HG03196 (cell line): ENCODE results near the gene SFTPD.
"Not testable (repeated sequence)": the region's sequence is repeated elsewhere in the genome, so short reads cannot be mapped to it uniquely, and the experiment has no call there.

Experiments used
- ATAC-seq: cut with Tn5 transposase; IDR thresholded peaks from one replicate; pipeline ENCODE4 v1.9.1; 2021; ENCODE audit not compliant: unreplicated experiment

The SFTPD gene

DNA sequence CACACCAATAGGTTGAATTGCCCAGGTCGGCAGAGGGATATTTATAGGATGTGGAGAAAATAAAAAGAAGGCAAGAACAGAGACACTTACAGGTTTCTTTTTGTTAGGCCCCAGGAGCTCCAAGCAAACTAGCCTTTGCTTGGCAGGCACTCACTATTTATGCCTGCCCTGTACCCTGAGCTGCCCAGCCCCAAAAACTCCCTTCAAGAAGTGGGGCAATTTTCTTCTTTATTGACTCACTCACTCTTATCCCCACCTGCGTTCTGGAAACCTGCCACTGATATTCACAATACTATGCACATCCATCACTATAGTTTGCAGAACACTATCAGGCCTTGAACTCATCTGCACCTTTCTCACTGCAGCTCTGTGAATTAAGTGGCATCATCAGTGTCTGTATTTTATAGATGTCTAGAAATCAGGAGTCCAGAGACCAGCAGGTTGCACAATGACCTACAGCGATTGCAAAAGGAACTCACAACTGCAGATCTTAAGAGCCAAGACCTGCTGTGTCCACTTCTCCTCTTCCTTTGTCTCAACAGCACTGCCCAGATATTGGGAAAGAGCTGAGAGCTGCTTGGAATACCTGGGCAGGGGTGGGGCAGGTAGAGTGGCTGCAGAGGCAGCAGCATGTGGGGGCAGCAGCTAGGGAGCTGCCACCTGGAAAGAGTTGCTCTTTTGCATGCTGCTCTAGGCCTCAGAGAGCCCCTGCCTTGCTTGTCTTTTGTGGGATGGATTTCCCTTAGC, at the start of gene SFTPD:
TSS of gene SFTPD (minus strand) at position 130 of the 747 bp plus-strand sequence. CDS start 2,446 bp downstream, outside the sequence.
- no peak for ATAC-seq

DNA sequence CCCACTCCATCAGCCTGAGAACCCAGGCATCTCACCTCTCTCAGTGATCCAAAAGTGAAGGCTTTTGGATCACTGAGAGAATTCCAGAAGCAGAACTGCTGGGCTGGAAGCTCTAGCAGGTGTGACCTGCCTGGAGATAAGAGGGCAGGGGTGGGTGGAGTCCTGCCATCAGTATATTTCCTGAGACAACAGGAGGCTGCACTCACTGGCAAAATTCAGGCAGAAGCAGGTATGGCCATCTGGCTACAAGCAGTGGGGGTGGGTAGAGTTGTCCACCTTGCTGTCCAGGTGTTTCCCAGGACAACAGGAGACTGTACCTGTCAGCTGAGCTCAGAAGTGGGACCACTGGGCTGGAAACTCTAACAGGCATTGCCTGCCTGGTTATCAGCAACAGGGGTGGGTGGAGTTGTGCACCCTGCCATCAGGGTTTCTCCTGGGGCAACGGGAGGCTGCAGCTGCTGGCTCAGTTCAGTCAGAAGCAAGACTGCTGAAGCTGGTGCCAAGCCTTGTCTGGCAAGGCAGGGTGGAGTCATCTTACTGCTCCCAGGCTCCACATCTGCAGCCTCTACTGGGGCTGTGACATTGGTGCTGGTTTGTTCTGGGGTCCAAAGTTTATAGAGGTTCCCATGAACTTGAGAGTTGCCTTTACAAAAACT, 47.2 kb upstream of the SFTPD start:
- no peak for ATAC-seq

DNA sequence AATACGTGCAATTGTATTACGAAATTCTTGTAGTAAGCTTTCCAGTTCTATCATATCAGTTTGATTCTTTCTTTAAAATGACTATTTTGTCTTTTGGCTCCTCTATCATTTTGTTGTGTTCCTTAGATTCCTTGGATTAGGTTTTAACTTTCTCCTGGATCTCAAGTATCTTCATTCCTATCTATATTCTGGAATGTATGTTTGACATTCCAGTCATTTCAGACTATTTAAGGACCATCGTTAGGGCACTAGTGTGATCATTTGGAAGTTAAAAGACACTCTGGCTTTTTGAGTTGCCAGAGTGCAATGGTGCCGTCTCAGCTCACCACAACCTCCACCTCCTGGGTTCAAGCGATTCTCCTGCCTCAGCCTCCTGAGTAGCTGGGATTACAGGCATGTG, 45.7 kb upstream of the SFTPD start:
- ATAC-seq = no peak

DNA sequence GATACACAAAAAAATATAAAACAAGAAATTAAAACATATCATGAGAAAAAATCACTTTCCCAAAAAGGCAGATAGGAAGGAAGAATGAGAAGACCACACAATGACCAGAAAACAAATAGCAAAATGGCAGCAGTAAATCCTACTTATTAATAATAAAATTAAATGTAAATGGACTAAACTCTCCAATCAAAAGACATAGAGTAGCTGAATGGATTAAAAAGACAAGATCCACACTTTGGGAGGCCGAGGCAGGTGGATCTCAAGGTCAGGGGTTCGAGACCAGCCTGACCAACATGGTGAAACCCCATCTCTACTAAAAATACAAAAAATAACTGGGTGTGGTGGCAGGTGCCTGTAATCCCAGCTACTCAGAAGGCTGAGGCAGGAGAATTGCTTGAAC, 39.3 kb upstream of the SFTPD start:
- not testable (repeated sequence) for ATAC-seq

DNA sequence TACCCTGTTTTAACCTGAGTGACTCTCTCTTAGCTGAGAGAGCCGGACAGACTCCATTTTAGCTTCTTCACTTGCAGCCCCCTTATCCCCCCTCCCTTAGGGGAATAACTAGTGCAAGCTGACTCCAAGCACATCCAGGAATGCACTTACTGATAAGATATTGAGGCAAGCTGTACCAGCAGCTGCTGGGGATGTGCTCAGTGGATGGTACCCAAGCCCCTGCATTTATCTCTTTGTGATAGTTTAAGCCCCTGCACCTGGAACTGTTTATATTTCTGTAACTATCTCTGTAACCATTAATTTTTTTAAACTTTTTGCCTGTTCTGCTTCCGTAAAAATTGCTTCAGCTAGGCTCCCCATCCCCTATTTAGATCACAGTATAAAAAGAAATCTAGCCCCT, 37.8 kb upstream of the SFTPD start:
- not testable (repeated sequence) for ATAC-seq

DNA sequence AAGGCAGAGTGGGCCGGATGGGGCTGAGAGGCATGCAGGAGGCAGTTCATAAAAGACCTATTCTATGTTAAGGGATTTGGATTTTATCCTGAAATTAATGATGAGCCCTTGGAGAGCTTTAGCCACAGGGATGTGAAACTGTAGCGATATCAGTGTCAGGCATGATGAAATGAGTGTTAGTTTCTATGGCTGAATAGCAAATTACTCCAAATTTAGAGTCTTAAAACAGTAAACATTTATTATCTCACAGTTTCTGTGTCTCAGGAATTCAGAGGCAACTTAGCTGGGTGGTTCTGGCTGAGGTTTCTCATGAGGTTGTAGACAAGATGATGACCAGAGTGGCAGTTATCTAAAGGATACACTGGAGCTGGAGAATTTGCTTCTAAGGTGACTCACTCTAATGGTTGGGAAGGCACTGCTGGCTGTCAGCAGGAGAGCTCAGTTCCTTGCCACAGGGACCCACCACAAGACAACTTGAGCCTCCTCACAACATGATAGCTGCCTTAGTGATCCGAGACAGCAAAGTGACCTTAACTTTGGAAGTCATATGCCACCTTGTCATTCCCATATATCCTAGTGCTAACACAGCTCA, 36.7 kb upstream of the SFTPD start:
- no peak for ATAC-seq

DNA sequence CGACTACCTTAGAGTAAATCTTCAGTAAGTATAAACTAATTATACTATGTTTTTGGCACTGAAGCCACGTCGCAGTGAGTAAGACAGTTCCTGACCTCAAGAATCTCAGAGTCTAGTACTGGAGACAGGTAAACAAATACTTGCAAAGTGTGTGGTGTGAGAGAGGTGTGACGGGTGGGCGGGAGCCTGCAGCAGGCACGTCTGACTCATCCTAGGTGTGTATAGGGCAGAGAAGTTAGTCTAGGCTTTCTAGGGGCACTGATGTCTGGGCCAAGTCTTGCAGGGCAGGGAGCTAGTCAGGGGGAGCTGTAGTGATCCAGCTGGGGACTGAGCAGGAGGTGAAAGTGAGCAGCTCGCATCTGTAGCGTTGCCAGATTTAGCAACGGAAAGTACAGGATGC, 35.9 kb upstream of the SFTPD start:
- no peak for ATAC-seq

DNA sequence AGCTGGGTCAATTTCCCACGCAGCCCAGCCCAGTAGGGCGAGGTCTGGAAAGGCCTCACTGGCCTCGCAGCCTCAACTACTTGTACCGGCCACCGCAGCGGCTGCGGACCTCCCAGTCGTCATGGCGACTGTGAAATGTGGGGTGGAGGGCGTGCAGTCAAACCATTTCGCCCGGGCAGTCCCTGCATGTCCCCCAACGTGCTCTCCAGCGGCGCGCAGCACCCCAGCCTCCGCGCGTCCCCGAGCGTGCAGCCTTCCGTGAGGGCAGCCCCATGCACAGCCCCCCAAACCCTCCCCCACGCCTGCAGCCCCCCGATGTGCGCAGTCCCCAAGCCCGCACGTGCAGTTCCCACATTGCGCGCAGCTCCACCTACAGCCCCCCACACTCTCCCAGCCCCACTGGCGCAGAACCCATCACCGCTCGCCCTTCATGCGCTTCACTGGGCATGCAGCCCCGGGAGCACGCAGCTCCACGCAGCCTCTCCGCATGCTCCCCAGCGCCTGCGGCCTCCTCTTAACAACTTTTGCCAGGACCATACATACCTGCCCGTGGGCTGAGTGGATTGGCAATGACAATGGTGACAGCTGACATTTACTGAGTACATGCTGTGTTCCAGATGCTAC, 34.5 kb upstream of the SFTPD start:
- no peak for ATAC-seq

DNA sequence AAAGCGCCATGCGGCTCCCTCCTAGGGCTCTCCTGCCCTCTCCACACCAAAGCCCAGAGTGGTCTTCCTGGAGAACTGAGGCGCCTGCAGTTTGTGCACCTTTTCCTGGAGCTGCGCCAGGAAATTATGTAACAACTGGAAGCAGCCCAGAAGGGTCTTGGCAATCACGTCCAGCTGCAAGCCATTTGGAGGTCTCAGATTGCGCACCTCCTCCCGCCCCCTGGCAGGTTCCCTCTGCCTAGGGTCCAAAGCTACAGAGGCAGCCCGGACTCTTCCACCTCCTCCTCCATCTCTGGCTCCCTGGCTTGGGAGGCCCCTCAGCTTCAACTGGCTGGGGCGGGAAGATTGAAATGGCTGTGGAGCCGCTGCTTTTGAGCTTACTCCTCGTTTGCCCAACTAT, 34.0 kb upstream of the SFTPD start:
- ATAC-seq = no peak

DNA sequence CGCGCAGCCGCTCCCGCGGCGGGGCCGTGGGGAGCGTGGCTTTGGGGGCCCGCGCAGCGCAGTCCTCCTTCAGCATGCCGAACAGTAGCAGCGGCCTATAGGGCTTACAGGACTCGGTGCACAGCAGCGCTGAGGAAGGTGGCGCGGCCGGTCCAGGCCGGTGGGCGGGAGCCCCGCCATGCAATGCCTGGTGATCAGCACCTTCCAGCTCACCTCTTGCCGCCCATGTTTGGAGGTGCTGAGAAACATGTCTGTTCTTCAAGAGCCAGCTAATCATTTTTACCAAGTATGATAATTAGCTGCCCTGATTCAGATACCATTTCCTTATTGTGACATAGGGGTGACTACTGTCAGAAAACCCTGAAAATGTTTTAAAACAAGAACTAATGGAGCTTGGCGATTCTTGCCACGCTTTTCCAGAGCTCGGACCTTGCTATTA, 33.5 kb upstream of the SFTPD start:
- no peak for ATAC-seq

DNA sequence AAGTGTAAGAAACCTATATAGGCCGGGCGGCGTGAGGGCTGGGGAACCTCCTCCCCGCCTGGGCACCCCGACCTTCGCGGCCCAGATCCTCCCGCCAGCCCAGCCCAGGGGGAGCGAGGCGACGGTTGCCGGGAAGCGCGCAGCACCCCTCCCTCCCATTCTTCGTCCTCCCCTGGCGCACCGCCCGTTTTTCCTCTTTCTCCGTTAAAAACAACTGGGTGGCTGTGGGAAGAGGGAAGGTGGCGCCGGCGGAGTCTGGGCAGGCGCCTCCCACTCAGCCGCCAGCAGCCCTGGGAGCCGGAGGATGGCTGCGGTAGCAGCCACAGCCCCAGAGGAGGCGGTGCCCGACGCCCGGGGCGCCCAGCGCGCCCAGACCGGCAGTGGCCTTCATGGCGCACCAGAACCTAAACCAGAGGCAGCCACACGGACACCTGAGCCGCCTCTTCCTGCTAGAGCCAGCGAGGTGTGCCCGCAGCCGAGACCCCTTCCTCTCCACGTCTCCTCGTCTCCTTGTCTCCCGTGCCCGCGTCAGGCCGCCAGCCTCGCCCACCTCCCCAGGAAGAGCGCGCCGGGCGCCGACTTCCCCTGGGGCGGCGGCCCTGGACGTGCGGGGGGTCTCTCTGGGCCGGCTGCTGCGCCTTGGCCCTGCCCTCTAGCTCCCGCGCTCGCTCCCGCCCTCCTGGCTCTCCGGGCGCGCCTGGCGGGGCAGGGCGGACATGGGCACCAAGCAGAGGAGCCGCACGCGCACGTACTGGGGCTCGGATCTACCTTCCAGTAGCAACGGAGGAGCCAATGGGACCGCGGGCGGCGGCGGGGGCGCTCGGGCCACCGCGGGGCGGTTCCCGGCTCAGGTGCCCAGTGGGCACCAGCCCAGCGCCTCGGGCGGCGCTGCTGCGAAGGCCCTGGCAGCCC, 32.8 kb upstream of the SFTPD start:
- no peak for ATAC-seq

DNA sequence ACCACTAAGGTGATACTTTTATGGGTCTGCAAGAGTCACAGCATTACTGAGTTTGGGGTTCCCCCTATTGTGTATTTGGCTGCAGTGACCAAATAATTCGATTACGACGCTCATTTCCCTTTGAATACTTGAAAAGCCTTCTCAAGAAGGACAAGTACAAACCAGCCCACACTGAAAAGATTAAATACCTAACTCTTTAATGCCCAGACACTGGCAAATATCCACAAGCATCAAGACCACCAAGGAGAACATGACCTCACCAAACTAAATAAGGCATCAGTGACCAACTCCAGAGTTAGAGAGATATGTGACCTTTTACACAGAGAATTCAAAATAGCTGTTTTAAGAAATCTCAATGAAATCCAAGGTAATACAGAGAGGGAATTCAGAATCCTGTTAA, 31.8 kb upstream of the SFTPD start:
- ATAC-seq = no peak

DNA sequence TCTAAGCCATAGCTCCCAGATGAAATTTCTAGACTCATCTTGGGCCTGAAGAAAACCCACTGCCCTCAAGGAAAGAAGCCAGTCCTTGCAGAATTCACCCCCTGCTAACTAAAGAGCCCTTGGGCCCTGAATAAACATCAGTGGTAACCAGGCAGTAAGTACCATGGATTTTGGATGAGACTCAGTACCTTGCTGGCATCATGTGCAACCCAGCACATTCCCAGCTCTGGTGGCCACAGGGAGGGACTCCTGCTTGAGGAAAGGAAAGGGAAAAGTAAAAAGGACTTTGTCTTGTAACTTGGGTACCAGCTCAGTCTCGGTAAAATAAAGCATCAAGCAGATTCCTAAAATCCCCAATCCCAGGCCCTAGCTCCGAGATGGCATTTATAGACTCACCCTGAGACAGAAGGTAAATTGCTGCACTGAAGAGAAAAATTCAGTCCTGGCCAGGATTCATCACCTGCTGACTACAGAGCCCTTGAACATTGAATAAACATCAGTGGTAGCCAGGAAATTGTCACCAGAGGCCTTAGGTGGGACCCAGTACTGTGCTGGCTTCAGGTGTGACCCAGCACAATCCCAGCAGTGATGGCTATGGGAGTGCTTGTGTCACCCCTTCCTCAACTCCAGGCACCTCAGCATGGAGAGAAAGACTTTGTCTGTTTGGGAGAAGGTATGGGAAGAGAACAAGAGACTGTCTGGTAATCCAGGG, 31.2 kb upstream of the SFTPD start:
- no peak for ATAC-seq

DNA sequence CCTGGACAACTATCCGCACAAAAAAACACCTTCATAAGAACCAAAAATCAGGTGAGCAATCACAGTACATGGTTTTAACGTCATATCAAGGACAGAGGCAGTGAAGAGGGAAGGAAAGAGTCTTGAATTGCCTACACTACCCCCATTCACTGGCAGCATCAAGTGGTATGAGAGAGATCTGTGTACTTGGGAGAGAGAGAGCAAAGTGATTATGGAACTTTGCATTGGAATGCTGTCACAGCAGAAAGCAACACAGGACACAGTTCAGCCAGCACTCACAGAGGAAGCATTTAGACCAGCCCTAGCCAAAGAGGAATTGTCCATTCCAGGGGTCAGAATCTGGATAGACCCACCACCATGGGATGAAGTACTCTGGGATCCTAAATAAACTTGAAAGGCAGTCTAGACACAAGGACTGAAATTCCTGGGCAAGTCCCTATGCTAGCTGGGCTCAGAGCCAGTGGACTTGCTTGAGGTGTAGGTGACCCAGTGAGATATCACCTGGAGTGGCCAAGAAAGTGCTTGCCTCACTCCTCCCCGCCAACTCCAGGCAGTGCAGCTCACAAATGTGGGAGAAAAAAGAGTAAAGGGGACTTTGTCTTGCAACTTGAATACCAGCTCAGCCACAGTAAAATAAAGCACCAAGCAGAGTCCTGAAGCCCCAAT, 30.5 kb upstream of the SFTPD start:
- ATAC-seq = no peak

DNA sequence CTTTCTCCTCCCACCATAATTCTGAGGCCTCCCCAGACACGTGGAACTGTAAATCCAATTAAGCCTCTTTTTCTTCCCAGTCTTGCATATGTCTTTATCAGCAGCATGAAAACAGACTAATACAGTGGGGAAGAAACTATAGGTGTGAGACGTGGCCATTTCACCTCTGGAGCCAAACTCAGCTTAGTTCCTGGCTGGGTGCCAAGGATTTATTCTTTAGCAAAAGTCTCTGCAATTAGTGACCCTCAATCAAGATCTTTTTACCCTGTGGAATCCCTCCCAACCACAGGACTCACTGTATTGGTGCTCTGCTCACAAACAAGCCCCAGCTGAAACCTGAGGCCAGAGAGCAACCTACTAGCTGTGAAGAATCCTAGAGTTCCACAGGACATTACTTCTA, 28.1 kb upstream of the SFTPD start:
- ATAC-seq = no peak

DNA sequence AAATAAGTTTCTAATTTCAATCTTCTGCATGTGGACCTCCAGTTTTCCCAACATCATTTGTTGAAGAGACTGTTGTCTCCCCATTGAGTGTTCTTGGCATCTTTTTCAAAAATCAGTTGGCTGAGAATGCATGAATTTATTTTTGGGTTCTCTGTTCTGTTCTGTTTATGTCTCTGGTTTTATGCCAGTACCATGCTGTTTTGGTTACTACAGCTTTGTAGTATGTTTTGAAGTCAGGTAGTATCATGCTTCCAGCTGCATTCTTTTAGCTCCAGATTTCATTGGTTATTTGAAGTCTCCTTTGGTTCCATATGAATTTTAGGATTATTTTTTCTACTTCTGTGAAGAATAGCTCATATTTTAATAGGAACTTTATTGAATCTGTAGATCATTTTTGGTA, 21.2 kb upstream of the SFTPD start:
- ATAC-seq = no peak

DNA sequence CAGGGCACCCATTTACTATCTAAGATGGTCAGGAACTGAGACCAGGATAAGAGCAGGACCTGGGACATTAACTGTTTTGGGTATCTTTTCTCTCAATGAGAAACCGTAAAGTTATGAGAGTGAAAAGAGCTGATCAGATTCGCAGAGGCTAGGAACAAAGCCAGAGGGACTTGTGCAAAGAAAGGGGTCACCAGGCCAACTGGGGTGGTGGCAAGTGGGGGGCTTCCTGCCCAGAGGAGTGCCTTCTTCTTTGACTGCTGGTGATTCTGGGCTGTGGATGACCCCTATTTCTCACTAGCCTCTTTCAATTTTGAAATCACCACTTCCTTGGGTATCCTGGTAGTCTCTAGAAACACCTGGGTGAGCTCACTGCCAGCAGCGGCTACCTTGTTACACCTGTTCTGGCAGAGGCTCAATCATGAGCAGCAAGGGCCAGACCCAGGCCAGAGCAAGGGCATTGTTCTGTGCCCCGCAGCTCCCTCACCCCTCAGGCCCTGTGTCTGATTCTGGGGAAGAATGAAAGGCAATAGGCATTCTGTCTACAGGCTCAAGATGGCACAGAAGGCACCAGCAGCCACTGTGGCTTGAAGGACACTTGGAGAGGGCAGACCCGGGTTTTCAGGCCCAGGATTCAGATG, 999 bp downstream of the SFTPD start:
- ATAC-seq = no peak

DNA sequence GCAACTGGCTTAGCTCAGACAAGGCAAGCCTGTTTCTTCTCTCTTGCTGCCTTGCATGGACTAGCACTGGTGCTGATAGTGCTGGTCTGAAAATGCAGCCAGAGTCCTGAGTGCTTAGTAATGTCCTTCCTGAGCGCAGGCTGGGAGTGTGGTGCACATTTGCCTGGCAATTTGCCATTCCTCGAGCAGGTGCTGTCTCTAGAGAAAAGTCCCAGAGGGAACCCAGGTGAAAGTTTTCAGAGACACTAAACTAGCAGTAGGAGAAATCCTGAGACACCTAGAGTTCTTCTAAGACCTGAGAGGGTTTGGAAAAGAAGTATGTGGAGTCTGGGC, 1.9 kb downstream of the SFTPD start:
- no peak for ATAC-seq
